OCI-LY3 (cell line): ENCODE results near the gene C13orf42.

Source experiments
- H2AFZ ChIP-seq: fragments of 200-600, 300-600 bp; shearing (Covaris generic); 2 replicates; pipeline ENCODE4 v1.6.0; 2014; ENCODE audit warnings: antibody characterized with exemption, low read depth, low read length
- H3K27ac ChIP-seq: fragments of 200-600, 300-600 bp; sonication (generic); 2 replicates; pipeline ENCODE4 v1.5.1; 2014; ENCODE audit warnings: mild to moderate bottlenecking, low read length, moderate library complexity, mixed read lengths
- H3K27me3 ChIP-seq: fragments of 200-600, 300-600 bp; sonication (generic); 2 replicates; pipeline ENCODE4 v1.6.1; 2014; ENCODE audit warnings: low read depth, low read length, mixed read lengths
- H3K36me3 ChIP-seq: fragments of 200-600, 300-600 bp; sonication (generic); replicated peaks from 2 replicates; pipeline ENCODE3; 2014; ENCODE audit warnings: low read depth, low read length, mixed read lengths
- H3K4me1 ChIP-seq: fragments of 300-600, 200-600 bp; sonication (generic); 2 replicates; pipeline ENCODE4 v1.6.1; 2014; ENCODE audit warnings: low read length, mixed read lengths
- H3K4me2 ChIP-seq: fragments of 200-600, 300-600 bp; sonication (generic); 2 replicates; pipeline ENCODE4 v1.6.1; 2014; ENCODE audit warnings: low read length, mixed read lengths
- H3K4me3 ChIP-seq: fragments of 300-600, 200-600 bp; sonication (generic); 2 replicates; pipeline ENCODE4 v1.5.1; 2014; ENCODE audit warnings: antibody characterized with exemption, mild to moderate bottlenecking, low read length, moderate library complexity
- H3K79me2 ChIP-seq: fragments of 300-600, 200-600 bp; shearing (Covaris generic); 2 replicates; pipeline ENCODE4 v1.6.1; 2014; ENCODE audit warnings: mild to moderate bottlenecking, low read length, mixed read lengths
- H3K9ac ChIP-seq: fragments of 300-600, 200-600 bp; shearing (Covaris generic); 2 replicates; pipeline ENCODE4 v1.6.0; 2014; ENCODE audit warnings: mild to moderate bottlenecking, low read length, moderate library complexity
- H3K9me3 ChIP-seq: fragments of 200-600, 300-600 bp; shearing (Covaris generic); 2 replicates; pipeline ENCODE4 v1.6.1; 2014; ENCODE audit warnings: low read length, mixed read lengths; ENCODE audit not compliant: insufficient read depth
- H4K20me1 ChIP-seq: fragments of 200-600, 300-600 bp; sonication (generic); 2 replicates; pipeline ENCODE4 v1.6.1; 2016; ENCODE audit warnings: low read length, mixed read lengths; ENCODE audit not compliant: insufficient read depth
- EZH2phosphoT487 ChIP-seq: fragments of 200-600 bp; shearing (Covaris generic); IDR thresholded peaks from 2 replicates; pipeline ENCODE4 v1.6.1; 2018; ENCODE audit warnings: antibody characterized with exemption, mixed run types, low read depth
- TF ChIP-seq, protein P1 (sequence below): fragments of 200-600, 300-600 bp; sonication (generic); IDR thresholded peaks from 2 replicates; pipeline ENCODE4 v1.5.1; 2014; ENCODE audit warnings: antibody characterized with exemption, low read length, low read depth

Gene C13orf42

DNA sequence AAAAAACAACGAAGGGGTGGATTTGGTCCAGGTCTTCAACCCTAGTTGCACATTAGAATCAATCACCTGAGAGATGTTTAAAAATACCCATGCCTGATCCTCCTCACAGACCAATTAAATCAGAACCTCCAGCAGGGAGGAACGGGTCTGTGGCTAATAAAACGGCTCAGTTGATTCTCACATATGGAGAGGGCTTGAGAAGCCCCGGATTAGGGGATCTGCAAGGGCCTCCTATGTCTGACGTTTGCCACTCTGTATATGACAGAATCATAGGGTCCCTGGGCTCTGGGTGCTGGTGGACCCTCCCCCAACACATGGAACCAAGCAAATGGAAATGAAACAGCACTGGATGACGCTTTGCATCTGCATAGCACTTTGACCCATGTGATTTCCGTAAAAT lies 36.7 kb upstream of the C13orf42 start:
- Histone ChIP-seq H3K27ac (no peak overlapping the region), H3K4me1 (no peaks in the 10 kb centered on the region), H3K79me2 (no peaks in the 10 kb centered on the region), H3K9me3 (no peaks in the 10 kb centered on the region), H3K27me3 (peaks cover 29% of the 10 kb centered on the region), H2AFZ (no peak overlapping the region), H3K4me3 (no peak overlapping the region), H3K9ac (no peak overlapping the region), H3K4me2 (no peak overlapping the region), H4K20me1 (no peaks in the 10 kb centered on the region), H3K36me3 (no peaks in the 10 kb centered on the region)
- TF ChIP-seq EZH2phosphoT487, result no peak
- TF ChIP-seq, protein P1, sequence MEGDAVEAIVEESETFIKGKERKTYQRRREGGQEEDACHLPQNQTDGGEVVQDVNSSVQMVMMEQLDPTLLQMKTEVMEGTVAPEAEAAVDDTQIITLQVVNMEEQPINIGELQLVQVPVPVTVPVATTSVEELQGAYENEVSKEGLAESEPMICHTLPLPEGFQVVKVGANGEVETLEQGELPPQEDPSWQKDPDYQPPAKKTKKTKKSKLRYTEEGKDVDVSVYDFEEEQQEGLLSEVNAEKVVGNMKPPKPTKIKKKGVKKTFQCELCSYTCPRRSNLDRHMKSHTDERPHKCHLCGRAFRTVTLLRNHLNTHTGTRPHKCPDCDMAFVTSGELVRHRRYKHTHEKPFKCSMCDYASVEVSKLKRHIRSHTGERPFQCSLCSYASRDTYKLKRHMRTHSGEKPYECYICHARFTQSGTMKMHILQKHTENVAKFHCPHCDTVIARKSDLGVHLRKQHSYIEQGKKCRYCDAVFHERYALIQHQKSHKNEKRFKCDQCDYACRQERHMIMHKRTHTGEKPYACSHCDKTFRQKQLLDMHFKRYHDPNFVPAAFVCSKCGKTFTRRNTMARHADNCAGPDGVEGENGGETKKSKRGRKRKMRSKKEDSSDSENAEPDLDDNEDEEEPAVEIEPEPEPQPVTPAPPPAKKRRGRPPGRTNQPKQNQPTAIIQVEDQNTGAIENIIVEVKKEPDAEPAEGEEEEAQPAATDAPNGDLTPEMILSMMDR, result no peak

DNA sequence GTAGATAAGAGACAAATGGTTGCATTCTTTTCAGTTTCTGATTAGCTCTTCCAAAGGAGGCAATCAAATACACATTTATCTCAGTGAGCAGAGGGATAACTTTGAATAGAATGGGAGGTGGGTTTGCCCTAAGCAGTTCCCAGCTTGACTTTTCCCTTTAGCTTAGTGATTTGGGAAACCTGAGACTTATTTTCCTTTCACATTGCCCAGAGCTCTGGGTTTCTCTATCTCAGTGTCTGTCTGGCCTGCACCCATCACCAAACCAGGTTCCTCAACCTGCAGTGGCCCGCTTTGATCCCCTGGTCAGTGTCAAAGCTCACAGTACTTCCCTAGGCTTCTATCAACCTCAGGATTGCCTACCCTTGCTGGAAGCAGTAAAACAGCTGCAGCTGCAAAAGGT lies 35.6 kb upstream of the C13orf42 start:
- Histone ChIP-seq H3K9ac (no peak overlapping the region), H3K4me2 (no peak overlapping the region), H3K27me3 (peaks cover 20% of the 10 kb centered on the region), H3K4me1 (no peaks in the 10 kb centered on the region), H3K27ac (no peak overlapping the region), H3K36me3 (no peaks in the 10 kb centered on the region), H3K9me3 (no peaks in the 10 kb centered on the region), H2AFZ (no peak overlapping the region), H3K79me2 (no peaks in the 10 kb centered on the region), H4K20me1 (no peaks in the 10 kb centered on the region), H3K4me3 (no peak overlapping the region)
- TF ChIP-seq EZH2phosphoT487, result no peak
- TF ChIP-seq, protein P1, result no peak

DNA sequence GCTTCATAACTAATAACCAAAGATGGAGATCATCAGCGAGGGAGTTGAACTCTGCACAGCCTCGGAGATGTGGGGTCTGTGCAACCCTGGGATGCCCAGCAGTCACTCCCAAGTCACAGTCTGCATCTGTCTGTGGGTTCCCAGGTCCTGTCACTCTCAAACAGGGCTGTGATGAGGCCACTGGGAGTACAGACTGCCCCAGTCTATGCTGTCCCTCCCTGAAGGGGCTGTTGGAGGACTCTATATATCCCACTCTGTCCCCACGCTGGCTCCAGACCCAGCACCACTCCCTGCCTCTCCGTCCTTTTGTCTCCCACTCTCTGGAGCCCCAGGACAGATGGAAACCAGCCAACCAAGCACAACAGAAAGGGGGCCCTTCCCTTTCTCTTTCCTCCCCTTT lies 26.2 kb upstream of the C13orf42 start:
- Histone ChIP-seq H3K9me3 (no peaks in the 10 kb centered on the region), H3K4me3 (no peak overlapping the region), H2AFZ (no peak overlapping the region), H3K4me2 (no peak overlapping the region), H3K27ac (no peak overlapping the region), H3K4me1 (no peaks in the 10 kb centered on the region), H3K27me3 (no peaks in the 10 kb centered on the region), H3K79me2 (no peaks in the 10 kb centered on the region), H3K9ac (no peak overlapping the region), H4K20me1 (no peaks in the 10 kb centered on the region), H3K36me3 (no peaks in the 10 kb centered on the region)
- TF ChIP-seq, protein P1, result no peak
- no peak for TF ChIP-seq EZH2phosphoT487

DNA sequence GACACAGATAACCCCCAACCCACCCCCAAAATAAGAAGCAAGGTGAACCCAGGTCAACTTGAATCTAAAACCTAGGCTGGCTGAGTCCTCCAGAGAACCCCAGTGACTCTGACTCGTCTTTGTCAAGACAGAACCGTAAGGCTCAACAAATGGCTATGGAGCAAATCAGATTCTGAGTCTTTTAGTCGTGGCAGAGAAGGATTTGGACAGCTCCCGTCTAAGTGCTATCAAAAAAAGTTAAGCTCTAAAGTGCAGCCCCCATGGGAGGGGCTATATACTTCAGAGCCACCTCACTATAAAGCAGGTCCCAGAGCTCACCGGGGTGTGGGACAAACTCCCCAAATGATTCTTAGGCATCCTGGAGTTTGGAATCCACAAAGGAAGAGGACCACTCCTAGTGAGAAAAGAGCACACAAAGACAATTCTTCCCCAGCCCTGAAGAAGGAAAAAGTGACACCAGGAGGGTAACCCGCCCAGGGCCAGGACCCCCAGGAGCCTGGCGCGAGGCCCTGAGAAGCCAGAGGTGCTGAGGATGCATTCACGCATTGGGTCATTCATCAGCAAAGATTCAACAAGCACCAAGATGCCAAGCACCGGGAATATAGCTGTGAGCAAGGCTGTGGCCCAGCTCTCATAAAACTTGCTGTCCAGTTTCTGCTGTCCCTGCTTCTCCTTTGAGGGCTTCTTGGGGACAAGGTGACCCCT lies 25.4 kb upstream of the C13orf42 start:
- Histone ChIP-seq H3K79me2 (no peaks in the 10 kb centered on the region), H3K9ac (no peak overlapping the region), H3K27ac (no peak overlapping the region)

More for the DNA sequence above, 25.4 kb upstream of the C13orf42 start:
- Histone ChIP-seq H3K4me3 (no peak overlapping the region), H2AFZ (no peak overlapping the region), H4K20me1 (no peaks in the 10 kb centered on the region), H3K27me3 (no peaks in the 10 kb centered on the region), H3K36me3 (no peaks in the 10 kb centered on the region), H3K4me2 (no peak overlapping the region), H3K9me3 (no peaks in the 10 kb centered on the region), H3K4me1 (no peaks in the 10 kb centered on the region)
- TF ChIP-seq, protein P1, result no peak
- TF ChIP-seq EZH2phosphoT487, result no peak
